ENCODE measurements around the gene LILRB3.
"Not testable (repeated sequence)": the region's sequence is repeated elsewhere in the genome, so short reads cannot be mapped to it uniquely, and the experiment has no call there.

- not testable (repeated sequence) for TF ChIP-seq POLR2A (IDR thresholded peaks at IDR 0.05; ENCODE audit: low read length); GATA1 (IDR thresholded peaks at IDR 0.05; ENCODE audit: low read depth, low read length)
Observed at GRCh38 chr19:54272181-54272580, 49.4 kb upstream of the LILRB3 start.
